Activated CD4-positive, alpha-beta memory T cell treated with anti-CD3 and anti-CD28 coated beads, Interleukin-2, amount 10 ng/mL, durations not matched to agents 7 days and 5 days (primary cell): Measurements from ENCODE around the gene PCK1. TPM values are rescaled to one million over a fixed set of nuclear protein-coding genes. Genes with fewer than 3 reads are reported as not detected.

Source experiments
- CTCF ChIA-PET: fragments of 350-600 bp; sonication (Branson Sonifier 250); formaldehyde crosslinking; loops from one replicate; lab custom pipeline; 2021; ENCODE audit warnings: antibody characterized with exemption, inconsistent platforms; lab: Charles Lee
- POLR2A ChIA-PET: fragments of 350-600 bp; sonication (Branson Sonifier 250); formaldehyde crosslinking; loops from one replicate; lab custom pipeline; 2021; ENCODE audit warnings: antibody characterized with exemption; lab: Charles Lee
- DNase-seq: peaks from one replicate; pipeline ENCODE4 v3.0.0-alpha.2; 2020
- H3K27ac Mint-ChIP-seq: one replicate; pipeline ENCODE4 v1.8.0; 2021; ENCODE audit warnings: mild to moderate bottlenecking, mixed read lengths
- H3K27me3 Mint-ChIP-seq: one replicate; pipeline ENCODE4 v1.8.0; 2021; ENCODE audit warnings: mixed read lengths
- H3K36me3 Mint-ChIP-seq: one replicate; pipeline ENCODE4 v1.8.0; 2021; ENCODE audit warnings: low read depth, mixed read lengths
- H3K4me1 Mint-ChIP-seq: one replicate; pipeline ENCODE4 v1.8.0; 2021; ENCODE audit warnings: mixed read lengths
- H3K4me3 Mint-ChIP-seq: one replicate; pipeline ENCODE4 v1.8.0; 2021; ENCODE audit warnings: mild to moderate bottlenecking, mixed read lengths
- H3K9me3 Mint-ChIP-seq: one replicate; pipeline ENCODE4 v1.8.0; 2021; ENCODE audit warnings: mixed read lengths
- total RNA-seq, 2 experiments: library from RNA; stranded (reverse); gene quantifications; one replicate each; pipeline ENCODE4 v1.2.3, GENCODE V29; 2021

PCK1 gene
- total RNA-seq, 2 experiments from 2014 or later: not detected

- DNase-seq: no peak
- Mint-ChIP-seq H3K27ac (no peak overlapping the region), H3K36me3 (no peaks in the 10 kb centered on the region), H3K4me1 (no peaks in the 10 kb centered on the region), H3K4me3 (no peak overlapping the region), H3K9me3 (no peaks in the 10 kb centered on the region), H3K27me3 (peaks cover 19% of the 10 kb centered on the region)
- ChIA-PET CTCF (no interaction called here), POLR2A (no interaction called here)
These were observed 2.2 kb upstream of the PCK1 start for GRCh38 chr20:57558614-57559288.

DNA sequence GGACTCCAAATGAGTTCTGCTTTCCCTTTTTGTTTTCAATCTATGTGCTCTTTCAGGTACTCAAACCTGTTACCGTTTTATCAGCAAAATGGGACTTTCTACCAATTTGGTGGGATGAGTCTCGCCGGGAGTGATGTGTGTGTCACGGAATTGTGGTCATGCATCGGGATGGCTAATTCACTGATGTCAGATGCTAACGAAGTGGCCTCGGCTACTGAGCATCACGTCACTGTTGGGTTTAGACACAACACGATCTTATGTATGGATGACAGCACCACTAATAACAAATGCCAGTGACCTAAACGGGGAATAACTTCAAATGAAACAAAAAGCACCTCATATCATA lies 1.6 kb upstream of the PCK1 start:
- ChIA-PET POLR2A (no interaction called here), CTCF (no interaction called here)
- Mint-ChIP-seq H3K36me3 (no peaks in the 10 kb centered on the region), H3K27ac (no peak overlapping the region), H3K9me3 (no peaks in the 10 kb centered on the region), H3K4me3 (no peak overlapping the region), H3K27me3 (peaks cover 19% of the 10 kb centered on the region), H3K4me1 (no peaks in the 10 kb centered on the region)
- no peak for DNase-seq

GRCh38 chr20:57559658-57560553 lies 1.0 kb upstream of the PCK1 start:
- H3K27me3 Mint-ChIP-seq: peaks cover 19% of the 10 kb centered on the region
- no peak for DNase-seq
- ChIA-PET CTCF (no interaction called here), POLR2A (no interaction called here)
- H3K36me3 Mint-ChIP-seq: no peaks in the 10 kb centered on the region
- no peaks in the 10 kb centered on the region for H3K4me1 Mint-ChIP-seq
- H3K4me3 Mint-ChIP-seq: no peak overlapping the region
- no peaks in the 10 kb centered on the region for H3K9me3 Mint-ChIP-seq
- no peak overlapping the region for H3K27ac Mint-ChIP-seq

DNA sequence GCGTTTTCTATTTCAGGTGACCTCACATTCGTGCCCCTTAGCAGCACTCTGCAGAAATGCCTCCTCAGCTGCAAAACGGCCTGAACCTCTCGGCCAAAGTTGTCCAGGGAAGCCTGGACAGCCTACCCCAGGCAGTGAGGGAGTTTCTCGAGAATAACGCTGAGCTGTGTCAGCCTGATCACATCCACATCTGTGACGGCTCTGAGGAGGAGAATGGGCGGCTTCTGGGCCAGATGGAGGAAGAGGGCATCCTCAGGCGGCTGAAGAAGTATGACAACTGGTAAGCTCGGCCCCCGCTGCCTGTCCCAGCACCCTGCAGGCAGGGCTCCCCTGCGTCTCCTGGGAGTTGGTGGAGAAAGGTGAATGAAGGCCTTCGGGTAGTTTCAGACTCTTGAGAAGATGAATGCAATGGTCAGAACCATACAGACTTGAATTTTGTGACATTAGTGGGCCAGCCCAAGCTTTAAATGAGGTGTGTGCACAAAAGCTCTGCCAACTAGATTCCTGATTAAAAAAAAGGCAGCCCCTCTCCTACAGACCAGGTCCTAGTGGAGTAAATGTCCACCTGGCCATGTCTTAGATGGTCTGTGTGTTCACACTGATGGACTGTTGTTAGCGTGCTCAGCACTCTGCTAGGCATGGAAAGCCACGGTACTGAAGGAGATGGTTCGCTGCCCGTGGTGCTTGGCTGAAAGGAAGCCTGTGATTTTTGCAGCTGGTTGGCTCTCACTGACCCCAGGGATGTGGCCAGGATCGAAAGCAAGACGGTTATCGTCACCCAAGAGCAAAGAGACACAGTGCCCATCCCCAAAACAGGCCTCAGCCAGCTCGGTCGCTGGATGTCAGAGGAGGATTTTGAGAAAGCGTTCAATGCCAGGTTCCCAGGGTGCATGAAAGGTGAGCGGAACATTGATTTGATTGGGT lies 708 bp downstream of the PCK1 start:
- no peaks in the 10 kb centered on the region for H3K36me3 Mint-ChIP-seq
- POLR2A ChIA-PET: no interaction called here
- no peak overlapping the region for H3K27ac Mint-ChIP-seq
- CTCF ChIA-PET: no interaction called here
- H3K27me3 Mint-ChIP-seq: peaks cover 19% of the 10 kb centered on the region
- no peaks in the 10 kb centered on the region for H3K9me3 Mint-ChIP-seq
- no peak for DNase-seq
- no peaks in the 10 kb centered on the region for H3K4me1 Mint-ChIP-seq
- H3K4me3 Mint-ChIP-seq: no peak overlapping the region

- ChIA-PET POLR2A (no interaction called here), CTCF (no interaction called here)
- no peaks in the 10 kb centered on the region for H3K4me1 Mint-ChIP-seq
- H3K36me3 Mint-ChIP-seq: no peaks in the 10 kb centered on the region
- no peak overlapping the region for H3K27ac Mint-ChIP-seq
- DNase-seq: no peak
- peaks cover 14% of the 10 kb centered on the region for H3K27me3 Mint-ChIP-seq
- H3K9me3 Mint-ChIP-seq: no peaks in the 10 kb centered on the region
- H3K4me3 Mint-ChIP-seq: no peak overlapping the region
These were observed 1.9 kb downstream of the PCK1 start for GRCh38 chr20:57562541-57563465.

DNA sequence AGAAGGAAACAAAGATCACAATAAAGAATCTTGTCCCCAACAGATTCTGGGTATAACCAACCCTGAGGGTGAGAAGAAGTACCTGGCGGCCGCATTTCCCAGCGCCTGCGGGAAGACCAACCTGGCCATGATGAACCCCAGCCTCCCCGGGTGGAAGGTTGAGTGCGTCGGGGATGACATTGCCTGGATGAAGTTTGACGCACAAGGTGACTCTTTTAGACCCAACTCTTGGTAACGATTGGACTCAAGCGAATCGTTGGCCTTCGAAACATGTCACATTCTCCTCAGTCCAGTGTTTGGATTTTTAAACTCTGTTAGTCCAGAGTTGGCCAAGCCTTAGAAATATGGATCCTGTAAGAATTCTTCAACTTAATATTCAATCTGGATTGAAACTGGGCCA lies 2.6 kb downstream of the PCK1 start:
- ChIA-PET CTCF (no interaction called here), POLR2A (no interaction called here)
- H3K9me3 Mint-ChIP-seq: no peaks in the 10 kb centered on the region
- H3K36me3 Mint-ChIP-seq: no peaks in the 10 kb centered on the region
- H3K27ac Mint-ChIP-seq: no peak overlapping the region
- H3K27me3 Mint-ChIP-seq: peaks cover 9% of the 10 kb centered on the region
- H3K4me3 Mint-ChIP-seq: no peak overlapping the region
- H3K4me1 Mint-ChIP-seq: no peaks in the 10 kb centered on the region
- DNase-seq: no peak

DNA sequence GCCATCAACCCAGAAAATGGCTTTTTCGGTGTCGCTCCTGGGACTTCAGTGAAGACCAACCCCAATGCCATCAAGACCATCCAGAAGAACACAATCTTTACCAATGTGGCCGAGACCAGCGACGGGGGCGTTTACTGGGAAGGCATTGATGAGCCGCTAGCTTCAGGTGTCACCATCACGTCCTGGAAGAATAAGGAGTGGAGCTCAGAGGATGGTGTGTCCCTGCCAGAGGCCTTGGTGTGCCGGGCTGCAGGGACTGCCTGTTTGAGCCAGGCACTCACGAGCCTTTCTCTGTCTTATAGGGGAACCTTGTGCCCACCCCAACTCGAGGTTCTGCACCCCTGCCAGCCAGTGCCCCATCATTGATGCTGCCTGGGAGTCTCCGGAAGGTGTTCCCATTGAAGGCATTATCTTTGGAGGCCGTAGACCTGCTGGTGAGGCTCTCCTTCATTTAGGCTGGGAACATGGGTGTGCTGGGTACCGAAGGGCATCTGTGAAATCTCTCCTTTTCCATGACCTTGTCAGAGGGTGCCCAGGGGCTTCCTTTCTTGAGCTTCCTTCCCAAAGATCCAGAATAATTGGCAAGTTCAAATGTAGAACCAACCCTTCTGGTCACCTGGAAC lies 3.4 kb downstream of the PCK1 start:
- no peak overlapping the region for H3K4me3 Mint-ChIP-seq
- ChIA-PET POLR2A (no interaction called here), CTCF (no interaction called here)
- H3K9me3 Mint-ChIP-seq: no peaks in the 10 kb centered on the region
- DNase-seq: no peak
- no peaks in the 10 kb centered on the region for H3K4me1 Mint-ChIP-seq
- no peak overlapping the region for H3K27ac Mint-ChIP-seq
- H3K36me3 Mint-ChIP-seq: no peaks in the 10 kb centered on the region
- peaks cover 11% of the 10 kb centered on the region for H3K27me3 Mint-ChIP-seq

DNA sequence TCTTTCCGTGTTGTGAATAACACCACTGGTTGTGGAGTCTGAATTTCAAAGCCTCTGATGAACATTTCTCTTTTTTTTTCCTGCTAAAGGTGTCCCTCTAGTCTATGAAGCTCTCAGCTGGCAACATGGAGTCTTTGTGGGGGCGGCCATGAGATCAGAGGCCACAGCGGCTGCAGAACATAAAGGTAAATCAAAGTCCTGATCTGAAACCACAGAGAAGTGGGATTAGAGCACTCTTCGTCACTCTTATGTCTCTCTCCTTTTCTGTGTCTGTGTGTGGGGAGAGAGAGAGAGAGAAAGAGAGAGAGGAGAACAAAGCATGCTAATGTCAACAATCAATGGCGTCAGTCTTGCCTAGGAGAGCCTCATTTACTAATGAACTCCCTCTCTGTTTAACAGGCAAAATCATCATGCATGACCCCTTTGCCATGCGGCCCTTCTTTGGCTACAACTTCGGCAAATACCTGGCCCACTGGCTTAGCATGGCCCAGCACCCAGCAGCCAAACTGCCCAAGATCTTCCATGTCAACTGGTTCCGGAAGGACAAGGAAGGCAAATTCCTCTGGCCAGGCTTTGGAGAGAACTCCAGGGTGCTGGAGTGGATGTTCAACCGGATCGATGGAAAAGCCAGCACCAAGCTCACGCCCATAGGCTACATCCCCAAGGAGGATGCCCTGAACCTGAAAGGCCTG lies 4.2 kb downstream of the PCK1 start:
- no peak for DNase-seq
- Mint-ChIP-seq H3K36me3 (no peaks in the 10 kb centered on the region), H3K27ac (no peak overlapping the region), H3K27me3 (peaks cover 10% of the 10 kb centered on the region), H3K9me3 (no peaks in the 10 kb centered on the region), H3K4me1 (no peaks in the 10 kb centered on the region), H3K4me3 (no peak overlapping the region)
- POLR2A ChIA-PET: no interaction called here
- CTCF ChIA-PET: no interaction called here

DNA sequence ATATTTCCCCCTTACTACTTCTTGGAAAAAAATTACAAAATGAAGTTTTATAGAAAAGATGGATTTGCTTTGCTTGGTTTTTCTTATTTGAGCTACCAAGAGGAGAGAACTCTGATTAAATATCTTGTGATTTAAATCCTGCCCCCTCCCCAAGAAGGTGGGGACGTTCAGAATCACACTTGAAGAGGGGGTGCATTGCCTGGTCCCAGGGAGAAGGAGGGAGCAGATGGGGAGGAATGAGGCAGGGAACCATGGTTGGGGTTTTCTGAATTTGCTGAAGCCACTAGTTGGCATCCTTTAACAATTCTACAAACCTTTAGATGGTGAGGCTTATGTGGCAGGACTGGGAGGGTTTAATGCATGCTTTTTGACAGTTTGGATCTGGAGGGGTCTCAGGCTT lies 5.5 kb downstream of the PCK1 start:
- H3K4me3 Mint-ChIP-seq: no peak overlapping the region
- H3K27ac Mint-ChIP-seq: no peak overlapping the region
- DNase-seq: no peak
- ChIA-PET CTCF (no interaction called here), POLR2A (no interaction called here)
- no peaks in the 10 kb centered on the region for H3K9me3 Mint-ChIP-seq
- no peaks in the 10 kb centered on the region for H3K36me3 Mint-ChIP-seq
- no peaks in the 10 kb centered on the region for H3K4me1 Mint-ChIP-seq
- H3K27me3 Mint-ChIP-seq: peaks cover 10% of the 10 kb centered on the region

GRCh38 chr20:57566803-57567459 lies 6.0 kb downstream of the PCK1 start:
- ChIA-PET POLR2A (no interaction called here), CTCF (interaction anchor here (1.3 kb wide), 1 partner anchor 28 kb away, joined by 3 read pairs; no protein-coding TSS in a partner anchor)
- no peak for DNase-seq
- H3K36me3 Mint-ChIP-seq: no peaks in the 10 kb centered on the region
- no peaks in the 10 kb centered on the region for H3K4me1 Mint-ChIP-seq
- no peaks in the 10 kb centered on the region for H3K9me3 Mint-ChIP-seq
- peaks cover 11% of the 10 kb centered on the region for H3K27me3 Mint-ChIP-seq
- no peak overlapping the region for H3K4me3 Mint-ChIP-seq
- no peak overlapping the region for H3K27ac Mint-ChIP-seq

DNA sequence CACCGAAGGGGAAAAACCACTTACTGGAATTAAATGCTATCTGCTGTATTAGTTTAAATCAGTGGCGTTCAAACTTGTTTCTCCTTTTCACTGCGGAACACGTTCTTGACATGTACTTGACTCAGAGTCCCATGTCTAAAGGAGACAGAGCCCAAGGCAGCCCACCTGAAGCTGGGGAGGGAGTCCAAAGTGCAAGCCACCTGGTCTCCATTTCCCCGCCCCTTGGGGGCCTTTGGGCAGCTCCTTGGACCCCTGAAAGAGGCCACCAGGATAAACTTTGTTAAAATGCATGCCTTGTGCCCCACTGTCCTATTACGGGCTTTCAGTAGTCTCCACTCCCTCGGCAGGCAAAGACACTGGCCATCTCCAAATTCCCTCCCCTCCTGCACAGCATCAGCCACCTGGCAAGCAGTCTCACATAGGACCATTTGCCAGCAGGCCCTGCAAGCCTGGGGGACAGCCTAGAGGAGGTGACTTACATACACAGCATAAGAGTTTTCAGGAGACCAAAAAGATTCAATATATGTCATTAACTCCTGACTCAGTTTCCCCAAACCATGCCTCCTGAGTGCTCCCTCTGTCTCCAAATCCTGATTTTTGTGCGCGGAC lies 6.7 kb downstream of the PCK1 start:
- Mint-ChIP-seq H3K27me3 (peaks cover 15% of the 10 kb centered on the region), H3K27ac (no peak overlapping the region), H3K4me3 (no peak overlapping the region), H3K36me3 (no peaks in the 10 kb centered on the region), H3K4me1 (no peaks in the 10 kb centered on the region), H3K9me3 (no peaks in the 10 kb centered on the region)
- DNase-seq: no peak
- POLR2A ChIA-PET: no interaction called here
- CTCF ChIA-PET: interaction anchor here (1.3 kb wide), 1 partner anchor 27 kb away, joined by 3 read pairs; no protein-coding TSS in a partner anchor
